Large intestine (tissue), 3 donors: ENCODE data around the gene CACNA1B. TPM values are rescaled to one million over a fixed set of nuclear protein-coding genes. Genes with fewer than 3 reads are reported as not detected.
"Not testable (repeated sequence)": the region's sequence is repeated elsewhere in the genome, so short reads cannot be mapped to it uniquely, and the experiment has no call there.

ENCODE experiments used
- DNase-seq, 2 donors: peaks; one replicate each; pipeline versions ENCODE4 v3.0.0 to v3.0.0-alpha.2; 2013
- H3K27ac ChIP-seq: one replicate; pipeline ENCODE4 v1.5.1; 2013; ENCODE audit warnings: low read length
- H3K27me3 ChIP-seq: 2 replicates; pipeline ENCODE4 v1.6.1; 2013; ENCODE audit warnings: low read length; ENCODE audit not compliant: control insufficient read depth, insufficient read depth
- H3K36me3 ChIP-seq: 2 replicates; pipeline ENCODE4 v1.6.1; 2013; ENCODE audit warnings: low read length; ENCODE audit not compliant: control insufficient read depth, insufficient read depth
- H3K4me1 ChIP-seq: one replicate; pipeline ENCODE4 v1.6.1; 2013; ENCODE audit warnings: low read length; ENCODE audit not compliant: control insufficient read depth, insufficient read depth
- H3K4me3 ChIP-seq: one replicate; pipeline ENCODE4 v1.5.1; 2013; ENCODE audit warnings: low read length
- H3K9me3 ChIP-seq: one replicate; pipeline ENCODE4 v1.6.1; 2013; ENCODE audit warnings: mild to moderate bottlenecking, low read depth, low read length, moderate library complexity; ENCODE audit not compliant: control insufficient read depth
- WGBS: methylation state at CpG from one replicate; pipeline ENCODE4 v1.1.5; 2013; ENCODE audit warnings: low lambda C conversion rate; ENCODE audit not compliant: insufficient coverage; 5-methylcytosine and 5-hydroxymethylcytosine counted together
- polyA plus RNA-seq: library from polyadenylated mRNA; unstranded; fragments of 120-200 nt; gene quantifications from one replicate; pipeline ENCODE4 v1.2.1, GENCODE V29; 2013

CACNA1B gene
- polyA plus RNA-seq, 1 donor = 1.8 TPM

DNA sequence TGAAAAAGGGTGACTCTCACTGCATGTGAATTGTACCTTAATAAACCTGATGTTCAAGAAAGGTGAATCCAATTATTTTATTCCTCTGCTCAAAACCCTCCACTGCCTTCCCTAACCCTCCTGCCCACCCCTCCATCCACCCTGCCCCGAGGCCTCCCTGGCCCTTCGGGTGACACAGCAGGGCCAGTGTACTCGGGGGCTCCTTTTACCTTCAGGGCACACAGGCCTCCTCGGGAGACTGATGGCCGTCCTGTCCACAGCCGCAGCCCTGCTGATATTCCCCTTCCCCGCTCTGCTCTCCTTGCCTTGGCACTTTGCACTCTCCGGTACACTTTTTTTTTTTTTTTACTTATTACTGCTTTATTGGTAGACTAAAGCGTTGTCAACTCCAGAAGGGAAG, 234.0 kb downstream of the CACNA1B start:
- Histone ChIP-seq H3K27me3 (no peaks in the 10 kb centered on the region), H3K9me3 (no peaks in the 10 kb centered on the region), H3K36me3 (no peaks in the 10 kb centered on the region), H3K27ac (no peak overlapping the region), H3K4me3 (no peak overlapping the region), H3K4me1 (no peaks in the 10 kb centered on the region)
- no CpG with 5 or more reads among the region's 9 CpGs for WGBS
- no peak for DNase-seq

DNA sequence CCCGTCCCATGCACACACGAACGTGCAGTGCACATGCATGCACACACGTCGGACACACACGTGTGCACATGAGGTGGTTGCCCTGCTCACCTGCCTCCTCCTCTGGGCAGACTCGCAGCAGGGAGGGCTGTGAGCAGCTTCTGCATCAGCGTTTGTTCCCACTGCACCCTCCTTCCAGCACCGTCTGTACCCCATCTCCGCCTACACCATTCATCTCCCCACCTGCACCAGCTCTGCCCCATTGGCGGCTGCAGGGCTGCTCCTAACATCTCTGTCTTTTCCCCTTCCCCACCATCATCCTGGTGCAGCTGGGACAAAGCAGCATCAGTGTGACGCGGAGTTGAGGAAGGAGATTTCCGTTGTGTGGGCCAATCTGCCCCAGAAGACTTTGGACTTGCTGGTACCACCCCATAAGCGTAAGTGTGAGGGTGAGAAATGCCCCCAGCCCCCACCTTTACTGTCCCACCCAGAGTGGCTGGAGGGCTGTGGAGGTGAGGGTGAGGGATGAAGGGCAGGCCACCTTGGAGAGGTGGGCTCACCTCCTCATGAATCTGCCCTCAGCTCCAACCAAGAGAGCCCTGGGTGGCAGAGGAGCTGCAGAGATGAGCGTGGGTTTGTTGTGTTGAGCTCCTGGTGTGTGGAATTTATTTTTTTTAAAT, 234.6 kb downstream of the CACNA1B start:
- no peak overlapping the region for H3K27ac ChIP-seq
- no peak overlapping the region for H3K4me3 ChIP-seq
- H3K36me3 ChIP-seq = no peaks in the 10 kb centered on the region
- H3K9me3 ChIP-seq = no peaks in the 10 kb centered on the region
- H3K27me3 ChIP-seq = no peaks in the 10 kb centered on the region
- WGBS = 94% methylated on average over 3 of the region's 16 CpGs
- DNase-seq = no peak
- H3K4me1 ChIP-seq = no peaks in the 10 kb centered on the region

DNA sequence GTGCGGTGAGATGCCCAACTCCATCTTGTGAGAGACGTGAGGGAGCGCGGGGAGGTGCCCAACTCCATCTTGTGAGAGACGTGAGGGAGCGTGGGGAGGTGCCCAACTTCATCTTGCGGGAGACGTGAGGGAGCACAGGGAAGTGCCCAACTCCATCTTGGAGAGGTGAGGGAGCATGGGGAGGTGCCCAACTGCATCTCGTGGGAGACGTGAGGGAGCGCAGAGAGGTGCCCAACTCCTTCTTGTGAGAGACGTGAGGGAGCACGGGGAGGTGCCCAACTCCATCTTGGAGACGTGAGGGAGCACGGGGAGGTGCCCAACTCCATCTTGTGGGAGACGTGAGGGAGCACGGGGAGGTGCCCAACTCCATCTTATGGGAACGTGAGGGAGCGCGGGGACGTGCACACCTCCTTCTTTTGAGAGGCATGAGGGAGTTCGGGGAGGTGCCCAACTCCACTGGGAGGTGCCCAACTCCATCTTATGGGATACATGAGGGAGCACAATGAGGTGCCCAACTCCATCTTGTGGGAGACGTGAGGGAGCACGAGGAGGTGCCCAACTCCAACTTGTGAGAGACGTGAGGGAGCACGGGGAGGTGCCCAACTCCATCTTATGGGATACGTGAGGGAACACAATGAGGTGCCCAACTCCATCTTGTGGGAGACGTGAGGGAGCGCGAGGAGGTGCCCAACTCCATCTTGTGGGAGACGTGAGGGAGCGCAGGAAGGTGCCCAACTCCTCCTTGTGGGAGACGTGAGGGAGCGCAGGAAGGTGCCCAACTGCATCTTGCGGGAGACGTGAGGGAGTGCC, 235.4 kb downstream of the CACNA1B start:
- Histone ChIP-seq H3K27me3 (no peaks in the 10 kb centered on the region), H3K9me3 (no peaks in the 10 kb centered on the region), H3K36me3 (no peaks in the 10 kb centered on the region), H3K4me3 (no peak overlapping the region), H3K27ac (no peak overlapping the region), H3K4me1 (no peaks in the 10 kb centered on the region)
- WGBS = no CpG with 5 or more reads among the region's 36 CpGs
- no peak for DNase-seq

DNA sequence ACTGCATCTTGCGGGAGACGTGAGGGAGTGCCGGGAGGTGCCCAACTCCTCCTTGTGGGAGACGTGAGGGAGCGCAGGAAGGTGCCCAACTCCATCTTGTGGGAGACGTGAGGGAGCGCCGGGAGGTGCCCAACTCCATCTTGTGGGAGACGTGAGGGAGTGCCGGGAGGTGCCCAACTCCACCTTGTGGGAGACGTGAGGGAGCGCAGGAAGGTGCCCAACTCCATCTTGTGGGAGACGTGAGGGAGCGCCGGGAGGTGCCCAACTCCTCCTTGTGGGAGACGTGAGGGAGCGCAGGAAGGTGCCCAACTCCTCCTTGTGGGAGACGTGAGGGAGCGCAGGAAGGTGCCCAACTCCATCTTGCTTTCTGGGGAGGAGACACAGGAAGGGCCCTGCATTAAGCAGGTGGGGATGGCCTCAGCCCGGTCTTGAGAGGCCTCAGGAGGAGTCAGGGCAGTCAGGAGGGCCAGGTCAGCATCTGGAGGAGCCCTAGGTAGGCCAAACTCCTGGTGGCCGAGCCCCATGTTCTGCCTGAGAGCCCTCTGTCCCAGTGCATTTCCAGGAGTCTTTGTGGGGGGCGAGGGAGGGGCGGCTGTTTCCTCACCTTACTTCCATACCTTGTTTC, 236.2 kb downstream of the CACNA1B start:
- 90% methylated on average over 2 of the region's 23 CpGs for WGBS
- not testable (repeated sequence) for H3K4me3 ChIP-seq, H3K27ac ChIP-seq, H3K4me1 ChIP-seq, H3K36me3 ChIP-seq, DNase-seq, H3K27me3 ChIP-seq, H3K9me3 ChIP-seq

DNA sequence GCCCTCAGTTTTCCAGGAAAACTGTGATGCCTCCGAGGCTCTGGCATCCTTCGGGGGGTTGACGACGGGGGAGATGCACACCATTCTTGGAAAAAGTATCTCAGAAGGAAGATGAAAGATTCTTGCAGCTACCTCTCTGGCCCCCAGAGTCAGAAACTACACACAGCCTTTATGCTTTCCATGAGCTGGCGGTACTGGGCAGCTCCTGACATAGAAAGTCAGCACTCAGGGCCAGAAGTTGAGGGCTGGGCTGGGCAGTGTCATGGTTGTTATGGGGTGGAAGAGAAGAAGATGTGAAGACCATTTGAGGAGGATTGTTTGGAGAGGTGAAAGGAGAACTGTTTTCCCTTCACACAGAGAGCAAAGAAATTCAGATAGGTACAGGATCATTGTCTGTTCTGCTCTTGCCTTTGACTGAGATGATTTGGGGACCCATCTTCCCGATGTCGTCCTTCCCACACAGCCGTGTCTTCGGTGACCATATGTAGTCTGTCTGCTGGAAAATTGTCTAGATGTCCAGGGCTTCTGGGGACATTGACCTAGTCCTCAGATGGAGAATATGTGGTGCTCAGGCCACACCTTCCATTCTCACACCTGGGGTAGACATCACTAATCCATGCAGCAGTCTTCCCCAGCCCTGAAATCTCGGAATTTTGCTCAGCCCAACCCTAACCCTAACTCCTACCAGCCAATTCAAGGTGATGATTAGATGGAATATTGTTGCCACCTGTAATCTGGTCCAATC, 237.1 kb downstream of the CACNA1B start:
- no peaks in the 10 kb centered on the region for H3K36me3 ChIP-seq
- no peaks in the 10 kb centered on the region for H3K27me3 ChIP-seq
- H3K27ac ChIP-seq = no peak overlapping the region
- H3K4me3 ChIP-seq = no peak overlapping the region
- no peak for DNase-seq
- H3K9me3 ChIP-seq = peaks cover 8% of the 10 kb centered on the region
- no peaks in the 10 kb centered on the region for H3K4me1 ChIP-seq
- no CpG with 5 or more reads among the region's 10 CpGs for WGBS

DNA sequence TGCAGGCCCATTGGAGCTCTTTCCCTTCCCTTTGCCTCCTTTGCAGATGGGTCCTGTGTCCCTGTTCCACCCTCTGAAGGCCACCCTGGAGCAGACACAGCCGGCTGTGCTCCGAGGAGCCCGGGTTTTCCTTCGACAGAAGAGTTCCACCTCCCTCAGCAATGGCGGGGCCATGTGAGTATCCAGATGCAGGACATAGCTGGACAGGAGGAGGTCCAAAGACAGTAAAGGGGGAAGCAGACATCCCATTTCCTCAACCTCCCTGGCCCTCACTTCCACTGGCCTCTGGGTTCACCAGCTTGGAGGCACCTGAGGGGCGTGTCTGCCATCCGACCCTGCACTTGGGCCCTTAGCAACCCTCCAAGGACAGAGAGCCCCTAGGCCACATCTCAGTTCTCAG, 237.9 kb downstream of the CACNA1B start:
- peaks cover 16% of the 10 kb centered on the region for H3K9me3 ChIP-seq
- no peaks in the 10 kb centered on the region for H3K27me3 ChIP-seq
- no peaks in the 10 kb centered on the region for H3K36me3 ChIP-seq
- H3K27ac ChIP-seq = no peak overlapping the region
- no CpG with 5 or more reads among the region's 7 CpGs for WGBS
- no peaks in the 10 kb centered on the region for H3K4me1 ChIP-seq
- no peak overlapping the region for H3K4me3 ChIP-seq
- DNase-seq = no peak

DNA sequence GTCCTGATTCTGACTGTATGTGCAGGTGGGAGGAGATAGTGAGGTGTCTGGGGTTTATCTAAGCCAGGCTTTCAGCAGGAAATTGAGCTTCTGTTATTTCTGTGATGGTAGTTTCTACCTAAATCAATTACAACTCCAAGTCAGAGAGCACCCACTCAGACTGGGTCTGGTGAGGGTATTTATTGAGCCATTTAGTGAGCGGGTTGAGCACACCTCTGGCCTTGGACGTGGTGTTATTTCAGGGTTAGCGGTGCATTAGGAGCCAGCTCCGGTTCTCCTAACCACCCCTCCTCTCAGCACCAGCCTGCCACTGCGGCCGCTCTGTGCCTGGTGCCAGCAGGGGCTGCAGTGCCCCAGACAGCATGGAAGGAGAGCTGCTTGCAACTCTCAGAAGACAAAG, 238.9 kb downstream of the CACNA1B start:
- no peak overlapping the region for H3K4me3 ChIP-seq
- H3K36me3 ChIP-seq = no peaks in the 10 kb centered on the region
- no CpG with 5 or more reads among the region's 6 CpGs for WGBS
- no peaks in the 10 kb centered on the region for H3K4me1 ChIP-seq
- H3K27ac ChIP-seq = no peak overlapping the region
- H3K27me3 ChIP-seq = no peaks in the 10 kb centered on the region
- DNase-seq = no peak
- H3K9me3 ChIP-seq = peaks cover 25% of the 10 kb centered on the region

DNA sequence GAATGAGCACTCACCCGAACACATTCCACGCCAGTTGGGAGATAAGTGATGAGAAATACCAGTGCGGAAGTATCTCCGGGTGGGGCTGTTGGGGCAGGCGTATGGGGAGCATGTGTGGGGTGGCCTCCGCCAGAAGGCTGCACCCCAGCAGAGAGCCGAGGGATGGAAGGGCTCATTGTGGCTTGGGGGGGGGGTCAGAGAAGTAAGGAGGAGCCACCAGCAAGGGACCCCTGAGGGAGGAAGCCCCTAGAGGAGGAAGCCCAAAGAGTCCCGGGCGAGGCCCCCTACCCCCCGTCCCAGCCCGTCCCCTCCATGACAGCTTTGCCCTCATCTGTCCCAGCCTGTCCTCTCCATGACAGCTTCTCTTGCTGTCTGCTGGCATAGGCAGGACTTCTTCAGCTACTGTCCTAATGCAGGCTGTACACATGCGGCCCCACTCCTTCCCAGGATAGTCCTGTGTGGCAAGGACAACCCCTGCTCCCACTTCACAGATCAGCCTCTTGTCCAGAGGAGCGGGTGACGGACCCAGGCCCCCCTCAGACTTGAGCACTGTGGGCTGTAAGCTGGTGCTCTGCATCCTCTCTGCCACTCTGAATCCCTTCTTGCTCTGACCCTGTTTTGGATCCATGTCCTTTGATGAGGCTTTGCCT, 239.6 kb downstream of the CACNA1B start:
- peaks cover 31% of the 10 kb centered on the region for H3K9me3 ChIP-seq
- H3K27ac ChIP-seq = no peak overlapping the region
- H3K27me3 ChIP-seq = no peaks in the 10 kb centered on the region
- H3K4me1 ChIP-seq = no peaks in the 10 kb centered on the region
- H3K36me3 ChIP-seq = no peaks in the 10 kb centered on the region
- no CpG with 5 or more reads among the region's 14 CpGs for WGBS
- no peak overlapping the region for H3K4me3 ChIP-seq
- no peak for DNase-seq

DNA sequence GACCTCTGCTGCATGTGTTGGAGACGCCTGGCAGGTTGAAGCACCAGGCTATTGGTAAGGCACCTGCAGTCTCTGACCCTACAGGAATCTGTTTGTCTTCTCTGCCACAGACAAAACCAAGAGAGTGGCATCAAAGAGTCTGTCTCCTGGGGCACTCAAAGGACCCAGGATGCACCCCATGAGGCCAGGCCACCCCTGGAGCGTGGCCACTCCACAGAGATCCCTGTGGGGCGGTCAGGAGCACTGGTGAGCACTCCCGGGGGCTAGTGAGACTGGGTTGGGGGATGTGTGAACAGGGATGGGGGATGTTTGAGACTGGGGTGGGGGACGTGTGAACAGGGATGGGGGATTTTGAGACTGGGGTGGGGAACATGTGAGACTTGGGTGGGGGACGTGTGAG, 240.3 kb downstream of the CACNA1B start:
- H3K4me3 ChIP-seq = no peak overlapping the region
- H3K27ac ChIP-seq = no peak overlapping the region
- no peaks in the 10 kb centered on the region for H3K36me3 ChIP-seq
- no CpG with 5 or more reads among the region's 6 CpGs for WGBS
- H3K27me3 ChIP-seq = no peaks in the 10 kb centered on the region
- peaks cover 31% of the 10 kb centered on the region for H3K9me3 ChIP-seq
- no peaks in the 10 kb centered on the region for H3K4me1 ChIP-seq
- no peak for DNase-seq

DNA sequence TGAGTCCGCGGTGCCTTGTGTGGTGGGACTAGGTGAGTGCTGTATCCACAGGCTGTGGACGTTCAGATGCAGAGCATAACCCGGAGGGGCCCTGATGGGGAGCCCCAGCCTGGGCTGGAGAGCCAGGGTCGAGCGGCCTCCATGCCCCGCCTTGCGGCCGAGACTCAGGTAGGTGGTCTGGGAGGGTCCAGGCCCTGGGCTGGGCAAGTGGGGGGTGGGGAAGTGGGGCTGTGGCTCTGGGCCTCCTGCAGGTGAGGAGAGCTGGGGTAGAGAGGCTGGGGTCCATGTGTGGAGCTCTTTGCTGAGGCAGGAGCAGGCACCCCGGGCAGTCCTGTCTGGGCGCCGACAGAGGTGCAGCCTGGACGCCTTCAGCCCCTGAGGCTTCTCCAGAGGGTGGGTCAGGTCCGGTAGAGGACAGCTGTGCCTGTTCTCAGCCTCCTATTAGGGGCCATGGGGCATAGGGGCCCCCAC, 241.1 kb downstream of the CACNA1B start:
- Histone ChIP-seq H3K36me3 (no peaks in the 10 kb centered on the region), H3K9me3 (peaks cover 31% of the 10 kb centered on the region), H3K4me1 (no peaks in the 10 kb centered on the region), H3K4me3 (no peak overlapping the region), H3K27me3 (no peaks in the 10 kb centered on the region), H3K27ac (no peak overlapping the region)
- no peak for DNase-seq
- WGBS = no CpG with 5 or more reads among the region's 14 CpGs
